Activated gamma-delta T cell treated with anti-CD3 and anti-CD28 coated beads, Interleukin-2, amount 50 U/mL, for 16 hours (primary cell): ENCODE measurements around the gene SYNGR3.
"Not testable (repeated sequence)": the region's sequence is repeated elsewhere in the genome, so short reads cannot be mapped to it uniquely, and the experiment has no call there.

Source experiments
- DNase-seq: peaks from one replicate; pipeline ENCODE4 v3.0.0-alpha.2; 2020; ENCODE audit warnings: low read depth

SYNGR3 gene

DNA sequence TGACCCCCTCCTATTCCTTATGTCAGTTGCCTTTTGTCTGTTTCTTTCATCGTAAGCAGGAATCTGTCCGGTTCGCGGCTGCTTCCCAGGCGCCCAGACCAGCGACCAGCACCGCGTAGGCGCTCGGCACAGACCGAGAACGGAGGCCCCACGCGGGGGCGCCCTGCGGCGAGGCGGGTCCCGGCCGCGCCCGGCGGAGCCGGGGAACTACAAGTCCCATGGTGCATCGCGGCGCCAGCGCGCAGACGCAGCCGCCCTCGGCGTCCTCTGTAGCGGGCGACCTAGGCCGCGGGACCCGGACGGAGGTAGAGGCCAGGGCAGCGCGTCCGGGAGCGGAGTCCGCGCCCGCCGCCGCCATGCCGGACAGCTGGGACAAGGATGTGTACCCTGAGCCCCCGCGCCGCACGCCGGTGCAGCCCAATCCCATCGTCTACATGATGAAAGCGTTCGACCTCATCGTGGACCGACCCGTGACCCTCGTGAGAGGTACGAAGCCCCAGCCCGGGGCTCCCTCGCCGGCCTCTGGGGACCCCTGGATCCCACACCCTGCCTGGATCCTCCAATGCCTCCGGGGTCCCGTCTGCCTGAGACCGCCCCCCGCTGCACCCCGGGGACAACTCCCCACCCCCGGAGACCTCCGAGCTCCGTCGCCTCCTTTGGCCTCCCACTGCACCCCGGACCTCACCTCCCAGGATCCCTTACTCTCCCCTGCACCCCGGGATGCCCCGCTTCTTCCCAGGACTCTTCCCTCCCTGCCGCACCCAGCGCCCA lies 30.3 kb upstream of the SYNGR3 start, which contains the start of gene NDUFB10:
Gene NDUFB10, plus strand, starts transcription at position 270 of the 771 bp plus-strand sequence. Its CDS starts 87 bp downstream, at position 357.
- peak; percentile 88 for DNase-seq

- no peak for DNase-seq
Observed at GRCh38 chr16:1960665-1961630, 28.8 kb upstream of the SYNGR3 start.

GRCh38 chr16:1961651-1962067 lies 28.1 kb upstream of the SYNGR3 start:
- no peak for DNase-seq

DNA sequence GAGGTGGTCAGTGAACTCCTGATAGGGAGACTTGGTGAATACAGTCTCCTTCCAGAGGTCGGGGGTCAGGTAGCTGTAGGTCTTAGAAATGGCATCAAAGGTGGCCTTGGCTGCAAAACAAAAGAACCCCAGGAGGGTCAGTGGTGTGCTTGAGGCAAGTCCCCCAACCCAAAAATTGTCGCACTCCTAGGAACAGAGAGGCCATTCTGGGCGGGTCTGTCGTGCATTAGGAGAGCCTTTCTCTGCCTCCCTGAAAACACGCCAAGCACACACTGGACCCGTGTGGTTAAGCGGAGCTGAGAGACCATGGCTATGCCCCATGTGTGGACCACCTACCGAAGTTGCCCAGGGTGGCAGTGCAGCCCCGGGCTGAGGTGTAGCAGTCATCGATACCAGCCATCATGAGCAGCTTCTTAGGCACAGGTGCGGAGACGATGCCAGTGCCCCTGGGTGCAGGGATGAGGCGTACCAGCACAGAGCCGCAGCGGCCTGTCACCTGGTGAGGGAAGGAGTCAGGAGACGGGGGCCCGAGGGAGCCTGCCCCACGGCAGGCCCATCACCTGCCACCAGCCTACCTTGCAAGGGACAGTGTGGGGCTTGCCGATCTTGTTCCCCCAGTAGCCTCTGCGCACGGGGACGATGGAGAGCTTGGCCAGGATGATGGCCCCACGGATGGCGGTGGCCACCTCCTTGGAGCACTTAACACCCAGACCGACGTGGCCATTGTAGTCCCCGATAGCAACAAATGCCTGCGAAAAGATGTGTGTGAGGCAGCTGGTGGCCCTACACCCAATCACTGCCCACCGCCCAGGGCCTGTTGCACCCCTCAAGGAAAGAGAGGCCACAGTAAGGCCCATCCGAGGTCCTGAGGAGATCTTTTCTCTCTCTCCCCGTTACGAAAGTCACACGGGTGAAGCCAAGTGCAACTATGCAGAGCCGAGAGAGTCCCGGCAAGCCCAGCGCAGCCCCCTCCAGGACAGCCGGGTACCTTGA lies 27.3 kb upstream of the SYNGR3 start:
- DNase-seq: not testable (repeated sequence)

DNA sequence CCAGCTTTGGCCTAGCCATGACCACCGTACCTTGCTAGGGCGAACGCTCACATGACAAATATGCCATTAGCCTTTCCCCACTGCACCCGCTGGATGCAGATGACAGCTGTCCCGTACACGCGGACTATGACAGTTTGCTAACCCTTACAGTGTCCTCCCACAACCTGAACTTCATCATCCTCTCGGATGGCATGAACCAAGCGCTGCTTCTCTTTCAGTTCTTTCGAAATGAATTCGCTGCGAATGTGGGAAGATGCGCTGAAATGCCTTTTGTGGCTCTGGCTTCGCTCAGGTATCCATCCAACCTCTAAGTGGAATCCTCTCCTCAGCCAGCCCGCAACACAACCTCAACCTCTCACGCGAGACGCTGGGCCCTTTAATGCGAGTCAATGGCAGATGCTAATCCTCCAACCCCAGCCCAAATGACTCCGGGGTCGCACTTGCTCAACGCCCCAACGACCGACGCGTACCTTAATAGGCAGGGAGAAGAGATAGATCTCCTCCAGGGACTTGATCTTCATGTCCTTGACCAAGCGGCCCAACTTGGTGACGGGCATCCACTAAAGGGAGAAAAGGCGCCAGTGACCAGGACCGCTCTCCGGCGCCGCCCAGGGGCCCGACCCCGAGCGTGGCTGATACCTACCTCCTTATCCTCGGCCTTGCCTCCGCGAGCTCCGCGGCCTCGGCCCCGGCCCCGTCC lies 25.8 kb upstream of the SYNGR3 start:
- no peak for DNase-seq

DNA sequence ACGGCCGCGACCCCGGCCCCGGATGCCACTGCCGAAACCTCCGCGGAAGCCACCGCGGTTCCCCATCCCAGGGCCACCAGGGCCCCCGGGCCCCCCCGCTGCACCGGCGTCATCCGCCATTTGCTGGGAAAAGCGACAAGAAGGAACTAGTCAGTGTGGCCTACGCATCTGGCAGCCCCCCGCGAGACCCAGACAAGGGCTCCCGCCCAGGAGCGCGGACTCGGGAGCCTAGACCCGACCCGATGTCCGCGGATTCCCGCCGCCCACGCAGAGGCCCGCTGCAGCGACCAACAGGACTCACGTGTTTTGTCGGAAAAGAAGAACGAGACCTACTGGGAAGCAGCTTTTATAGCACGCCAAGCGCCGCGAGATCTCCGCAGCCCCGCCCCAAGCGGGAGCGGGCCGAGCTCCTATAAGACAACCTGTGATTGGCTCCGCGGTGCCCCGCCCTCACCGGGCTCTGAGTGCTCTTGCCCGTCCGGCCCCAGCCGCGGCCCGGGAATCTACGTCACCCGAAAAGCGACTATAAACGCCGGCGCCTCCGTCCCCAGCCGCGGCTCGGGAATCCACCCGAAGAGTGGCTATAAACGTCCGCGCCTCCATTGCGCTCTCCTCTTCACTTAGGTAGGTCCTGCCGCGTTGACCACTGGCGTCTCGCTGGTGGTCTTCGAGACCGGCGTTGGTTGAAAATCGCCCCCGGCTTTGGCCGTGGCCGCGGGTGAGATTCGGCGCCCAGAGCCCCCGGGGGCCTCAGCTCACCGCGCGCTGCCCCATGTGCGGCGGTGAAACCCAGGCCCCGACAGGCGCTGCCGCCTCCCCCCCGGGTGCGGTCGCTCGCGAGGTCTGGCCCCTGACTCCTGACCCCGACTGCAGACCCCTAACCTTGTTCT lies 25.0 kb upstream of the SYNGR3 start, which contains the start of gene RPS2:
Gene RPS2, minus strand, starts transcription at position 321 of the 890 bp plus-strand sequence. Its CDS starts 201 bp downstream, at position 120.
- DNase-seq: peak; percentile 95

DNA sequence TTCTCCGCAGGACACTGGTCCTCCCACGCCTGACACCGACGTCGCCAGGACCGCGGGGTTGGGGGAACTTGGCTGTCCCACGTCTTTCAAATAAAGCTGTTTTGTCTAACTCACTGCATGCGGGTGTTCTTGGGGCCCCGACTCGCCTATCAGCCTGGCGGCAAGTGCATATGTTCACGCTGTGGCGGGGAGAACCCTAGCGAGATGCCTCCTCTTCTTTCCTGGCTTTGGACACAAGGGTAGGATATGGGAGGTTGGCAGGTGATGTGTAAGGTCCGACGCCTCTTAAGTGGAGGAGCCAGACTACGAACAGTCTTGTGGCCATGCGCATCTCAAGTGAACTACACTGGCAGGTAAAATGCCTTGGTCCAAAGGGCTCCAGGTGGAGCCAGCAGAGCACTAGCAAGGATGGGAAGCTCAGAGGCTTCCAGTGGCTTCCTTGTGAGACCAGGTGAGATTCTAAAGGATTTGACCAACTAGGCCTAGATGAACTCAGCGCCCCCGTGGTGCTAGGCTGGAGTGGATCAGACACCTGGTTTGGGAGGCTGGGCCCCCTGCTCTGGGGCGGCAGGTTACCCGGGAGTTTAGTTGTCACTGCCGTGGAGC lies 24.3 kb upstream of the SYNGR3 start:
- DNase-seq: no peak

DNA sequence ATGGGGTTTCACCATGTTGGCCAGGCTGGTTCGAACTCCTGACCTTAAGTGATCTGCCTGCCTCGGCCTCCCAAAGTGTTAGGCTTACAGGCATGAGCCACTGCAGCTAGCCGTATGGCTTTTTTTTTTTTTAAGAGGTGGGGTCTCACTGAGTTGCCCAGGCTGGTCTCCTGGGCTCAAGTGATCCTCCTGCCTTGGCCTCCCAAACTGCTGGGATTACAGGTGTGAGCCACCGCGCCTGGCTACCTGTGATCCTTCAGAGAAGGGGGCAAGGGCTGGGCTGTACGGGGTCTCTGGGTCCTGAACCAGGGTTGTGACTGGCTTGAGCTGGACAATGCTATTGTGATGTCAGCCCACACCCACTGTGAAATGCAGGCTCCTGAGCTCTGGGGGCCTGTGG lies 23.3 kb upstream of the SYNGR3 start, which contains the start of gene RNF151:
Gene RNF151, plus strand, starts transcription at position 397 of the 400 bp plus-strand sequence. CDS start 26 bp downstream, outside the sequence.
- no peak for DNase-seq

DNA sequence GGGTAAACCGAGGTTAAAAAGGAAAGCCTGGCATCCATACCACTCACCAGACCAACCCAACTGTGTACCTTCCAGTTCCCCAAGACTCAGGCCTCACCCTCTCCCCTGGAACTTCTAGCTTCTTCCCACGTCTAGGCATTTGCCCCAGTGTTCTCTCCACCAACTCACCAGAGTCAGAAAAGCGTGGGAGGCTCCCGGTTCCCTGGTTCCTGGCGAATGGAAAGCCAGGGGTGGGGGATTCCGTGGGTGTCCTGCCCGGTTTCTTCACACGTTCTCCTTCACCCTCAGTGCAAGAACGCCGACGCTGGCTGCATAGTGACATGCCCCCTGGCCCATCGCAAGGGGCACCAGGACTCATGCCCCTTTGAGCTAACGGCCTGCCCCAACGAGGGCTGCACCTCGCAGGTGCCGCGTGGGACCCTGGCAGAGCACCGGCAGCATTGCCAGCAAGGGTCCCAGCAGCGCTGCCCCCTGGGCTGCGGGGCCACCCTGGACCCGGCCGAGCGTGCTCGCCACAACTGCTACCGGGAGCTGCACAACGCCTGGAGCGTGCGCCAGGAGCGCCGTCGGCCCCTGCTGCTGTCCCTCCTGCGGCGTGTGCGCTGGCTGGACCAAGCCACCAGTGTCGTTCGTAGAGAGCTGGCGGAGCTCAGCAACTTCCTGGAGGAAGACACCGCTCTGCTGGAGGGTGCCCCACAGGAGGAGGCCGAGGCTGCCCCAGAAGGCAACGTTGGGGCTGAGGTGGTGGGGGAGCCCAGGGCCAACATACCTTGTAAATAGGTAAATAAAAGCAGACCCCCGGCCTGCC lies 21.4 kb upstream of the SYNGR3 start:
- no peak for DNase-seq

DNA sequence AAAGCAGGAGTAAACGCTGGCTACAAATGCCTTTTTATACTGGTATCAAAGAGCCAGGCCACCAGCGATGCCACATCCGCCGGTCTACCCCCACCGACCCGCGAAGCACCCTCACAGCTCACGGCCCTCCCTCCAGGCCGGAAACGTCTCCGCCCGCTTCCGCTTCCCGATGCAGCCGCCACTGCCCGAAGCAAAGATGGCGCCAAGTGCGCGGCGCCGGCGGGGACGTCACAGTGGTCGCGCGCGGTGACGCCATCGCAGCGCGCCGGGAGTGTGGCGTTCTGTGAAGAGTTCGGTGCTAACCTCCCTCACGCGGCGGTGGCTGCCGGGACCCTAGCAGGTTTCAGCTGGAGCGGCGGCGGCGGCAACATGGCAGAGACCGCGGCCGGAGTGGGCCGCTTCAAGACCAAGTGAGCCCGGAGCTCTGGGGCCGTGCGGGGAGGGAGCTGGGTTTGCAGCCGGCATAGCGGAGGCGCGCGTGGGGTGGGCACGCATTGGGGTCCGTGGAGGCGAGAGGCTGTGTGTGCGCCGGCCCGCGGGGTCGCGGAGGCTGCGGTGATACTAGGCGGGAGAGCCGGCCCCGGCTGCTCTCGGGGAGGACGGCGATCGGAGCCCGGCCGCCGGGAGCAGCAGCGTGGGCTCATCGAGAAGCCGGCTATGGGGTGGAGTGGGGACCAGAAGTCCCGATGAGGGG lies 17.8 kb upstream of the SYNGR3 start, which contains the start of gene TBL3:
Gene TBL3, plus strand, starts transcription at position 258 of the 694 bp plus-strand sequence. Its CDS starts 112 bp downstream, at position 370.
- DNase-seq: peak; percentile 97

DNA sequence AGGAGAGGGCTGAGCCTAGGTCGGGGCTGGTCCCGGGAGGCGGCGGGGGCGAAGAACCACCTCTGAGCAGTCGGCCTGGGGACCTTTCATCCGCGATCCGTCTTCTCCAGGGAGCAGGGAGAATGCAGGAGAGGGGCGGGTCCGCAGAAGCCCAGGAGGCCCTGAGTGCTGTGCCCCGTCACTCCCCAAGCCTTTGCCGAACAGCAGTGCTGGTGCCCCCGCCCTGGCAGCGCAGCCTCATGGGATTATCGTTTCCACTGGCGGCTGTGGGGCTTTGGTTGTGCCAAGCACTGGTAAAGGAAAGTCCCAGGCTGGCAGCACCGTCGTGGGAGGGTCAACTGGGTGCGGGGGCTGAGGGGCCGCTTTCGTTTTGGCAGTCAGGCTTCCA lies 17.3 kb upstream of the SYNGR3 start:
- DNase-seq: no peak

DNA sequence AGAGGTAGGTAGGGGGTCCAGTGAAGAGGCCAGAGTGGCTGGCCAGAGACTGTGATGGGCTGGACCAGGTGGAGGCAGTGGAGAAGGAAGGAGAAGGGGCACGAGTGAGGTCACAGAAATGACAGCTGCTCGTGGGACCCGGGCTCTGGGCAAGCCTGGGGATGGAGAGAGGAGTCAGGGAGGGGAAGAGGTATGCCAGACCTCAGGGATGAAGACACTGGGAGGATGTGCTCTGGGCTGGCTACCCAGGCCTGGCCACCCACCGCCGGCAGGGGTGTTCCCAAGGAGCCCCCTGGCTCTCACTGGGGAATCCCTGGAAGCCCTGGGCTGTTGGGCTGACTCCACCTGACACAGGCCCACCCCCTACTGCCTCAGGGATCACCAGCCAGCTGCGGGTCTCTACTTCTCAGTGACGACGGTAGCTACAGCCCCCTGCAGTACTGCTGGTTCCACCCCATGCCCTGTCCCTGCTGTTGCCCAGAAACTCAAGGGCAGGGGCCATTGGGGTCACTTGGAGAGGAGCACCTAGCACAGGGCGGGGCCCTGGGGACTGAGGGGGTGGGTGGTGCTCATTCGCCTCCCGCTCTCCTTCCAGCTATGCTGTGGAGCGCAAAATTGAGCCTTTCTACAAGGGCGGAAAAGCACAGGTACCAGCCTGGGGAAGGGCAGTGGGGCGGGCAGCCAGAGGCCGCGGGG lies 16.2 kb upstream of the SYNGR3 start:
- no peak for DNase-seq

DNA sequence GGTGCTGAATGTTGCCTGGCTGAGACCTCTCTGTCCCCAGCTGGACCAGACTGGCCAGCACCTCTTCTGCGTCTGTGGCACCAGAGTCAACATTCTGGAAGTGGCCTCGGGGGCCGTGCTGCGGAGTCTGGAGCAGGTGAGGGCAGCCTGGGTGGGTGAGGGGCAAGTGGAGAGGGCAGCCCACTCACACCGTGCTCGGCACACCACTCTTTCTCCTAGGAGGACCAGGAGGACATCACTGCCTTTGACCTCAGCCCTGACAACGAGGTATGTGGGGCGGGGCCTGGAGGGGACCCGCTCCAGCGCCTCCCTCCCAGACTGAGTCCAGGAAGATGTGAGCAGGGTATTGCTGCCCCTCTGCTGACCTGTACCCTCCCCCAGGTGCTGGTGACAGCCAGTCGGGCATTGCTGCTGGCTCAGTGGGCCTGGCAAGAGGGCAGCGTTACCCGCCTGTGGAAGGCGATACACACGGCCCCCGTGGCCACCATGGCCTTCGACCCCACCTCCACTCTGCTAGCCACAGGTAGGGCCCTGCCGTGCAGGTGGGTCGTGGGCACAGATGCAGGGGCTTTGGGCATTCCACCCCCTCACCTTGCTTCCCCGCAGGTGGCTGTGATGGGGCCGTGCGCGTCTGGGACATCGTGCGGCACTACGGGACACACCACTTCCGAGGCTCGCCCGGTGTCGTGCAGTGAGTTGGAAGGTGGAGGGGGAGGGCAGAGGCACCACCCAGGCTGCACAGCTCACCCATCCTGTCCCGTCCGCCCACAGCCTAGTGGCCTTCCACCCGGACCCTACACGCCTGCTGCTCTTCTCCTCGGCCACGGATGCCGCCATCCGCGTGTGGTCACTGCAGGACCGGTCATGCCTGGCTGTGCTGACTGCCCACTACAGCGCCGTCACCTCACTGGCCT lies 15.4 kb upstream of the SYNGR3 start:
- no peak for DNase-seq

GRCh38 chr16:1975432-1976215 lies 14.1 kb upstream of the SYNGR3 start:
- no peak for DNase-seq

DNA sequence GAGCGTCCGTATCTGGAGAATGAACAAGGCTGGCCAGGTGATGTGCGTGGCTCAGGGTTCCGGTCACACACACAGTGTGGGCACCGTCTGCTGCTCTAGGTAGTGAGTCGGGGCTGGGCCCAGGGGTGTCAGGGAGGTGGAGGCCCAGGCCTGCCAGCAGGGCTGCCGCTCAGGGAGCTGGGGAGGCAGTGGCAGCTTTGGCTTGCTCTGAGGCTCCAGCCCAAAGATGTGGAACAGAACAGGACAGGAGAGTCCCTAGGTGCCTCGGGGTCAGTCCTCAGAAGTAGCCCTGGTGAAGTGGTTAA lies 13.6 kb upstream of the SYNGR3 start:
- DNase-seq: no peak
